Gastrocnemius medialis (tissue), 4 donors: ENCODE measurements around the gene CENPX.

Experiments used
- CTCF ChIP-seq, 5 experiments: fragments of 450-650 bp in 3 of 5; fragments of 200-600 bp in 2 of 5; sonication (generic) in 2 of 5; IDR thresholded peaks in 4 of 5; conservative IDR thresholded peaks in 1 of 5; 1 replicate in 4 of 5; 2 replicates in 1 of 5; pipeline ENCODE4 v1.5.1; 2016 to 2019; ENCODE audit warnings: antibody characterized with exemption in 5 of 5, mild to moderate bottlenecking in 3 of 5, moderate library complexity in 3 of 5
- POLR2A ChIP-seq, 2 donors: fragments of 450-650 bp; IDR thresholded peaks; one replicate each; pipeline ENCODE4 v1.6.1; 2017; ENCODE audit warnings: antibody characterized with exemption in 2 of 2, mild to moderate bottlenecking in 2 of 2, moderate library complexity in 2 of 2

- no peak for TF ChIP-seq CTCF (IDR thresholded peaks at IDR 0.05 in 4 of 5, conservative IDR thresholded peaks at IDR 0.05 in 1 of 5)
- no peak for TF ChIP-seq POLR2A (IDR thresholded peaks at IDR 0.05)
Measured at GRCh38 chr17:82006468-82007227, 16.0 kb downstream of the CENPX start.
